A549 (cell line): ENCODE measurements around the gene AGRP. TPM values are rescaled to one million over a fixed set of nuclear protein-coding genes. Genes with fewer than 3 reads are reported as not detected.

Experiments
- ATAC-seq, 2 experiments: fragments of 200-7000 bp in 1 of 2; fragments of >200 bp in 1 of 2; cut with Nextera tagmentation in 1 of 2; cut with Tn5 transposase in 1 of 2; 3 replicates each; pipeline versions ENCODE4 v1.8.0 to v1.9.1; 2018 to 2020; ENCODE audit warnings: mild to moderate bottlenecking in 1 of 2, moderate library complexity in 1 of 2
- CTCF ChIA-PET: fragments of 300-600 bp; sonication (Branson Sonifier 250); formaldehyde crosslinking; extraction: SDS; loops from one replicate; lab custom pipeline; 2021; ENCODE audit warnings: antibody characterized with exemption, inconsistent platforms; lab: Yijun Ruan, JAX
- POLR2A ChIA-PET: fragments of 350-600 bp; formaldehyde crosslinking; extraction: SDS; loops from one replicate; lab custom pipeline; 2021; ENCODE audit warnings: antibody characterized with exemption, inconsistent platforms; lab: Yijun Ruan, JAX
- DNase-seq, 2 experiments: peaks; one replicate each; pipeline versions ENCODE4 v3.0.0 to v3.0.0-alpha.2; 2011 to 2016; ENCODE audit warnings: low read depth in 1 of 2, low spot score in 1 of 2
- FAIRE-seq: peaks from 2 replicates; lab custom pipeline; 2011; peaks lifted over from hg19 to GRCh38; lab: Jason Lieb, UNC
- H3K27ac ChIP-seq, 2 experiments: fragments of >200 bp; sonication (Bioruptor Twin); formaldehyde crosslinking; 3 replicates each; pipeline ENCODE4 v1.5.1; 2016 to 2017
- H3K4me1 ChIP-seq: fragments of >200 bp; sonication (Bioruptor Twin); formaldehyde crosslinking; 3 replicates; pipeline ENCODE4 v1.6.1; 2016
- H3K4me2 ChIP-seq: fragments of >200 bp; sonication (Bioruptor Twin); formaldehyde crosslinking; 3 replicates; pipeline ENCODE4 v1.6.1; 2016
- H3K4me3 ChIP-seq: fragments of >200 bp; sonication (Bioruptor Twin); formaldehyde crosslinking; 3 replicates; pipeline ENCODE4 v1.5.1; 2016
- H3K9me3 ChIP-seq: fragments of >200 bp; sonication (Bioruptor Twin); formaldehyde crosslinking; 3 replicates; pipeline ENCODE4 v1.6.1; 2016
- ATOH8 ChIP-seq: fragments of 250-450 bp; sonication (Bioruptor Pico); IDR thresholded peaks from 2 replicates; pipeline ENCODE4 v1.5.0; 2020; ENCODE audit warnings: low read depth, mild to moderate bottlenecking, moderate library complexity
- BHLHE40 ChIP-seq: IDR thresholded peaks from 2 replicates; pipeline ENCODE4 v1.6.1; 2012; ENCODE audit warnings: low read depth, low read length, inconsistent platforms
- CBX8 ChIP-seq: fragments of 200-600 bp; sonication (generic); IDR thresholded peaks from 2 replicates; pipeline ENCODE4 v1.6.1; 2016
- CEBPB ChIP-seq, 2 experiments: fragments of >200 bp in 1 of 2; sonication (Bioruptor Twin) in 1 of 2; formaldehyde crosslinking in 1 of 2; IDR thresholded peaks; 2 replicates each; pipeline ENCODE4 v1.6.1; 2012 to 2016
- CHD2 ChIP-seq: fragments of 150-350 bp; IDR thresholded peaks from 2 replicates; pipeline ENCODE4 v1.6.1; 2014; ENCODE audit warnings: low read length; ENCODE audit not compliant: partially characterized antibody
- EHF ChIP-seq: fragments of 250-450 bp; sonication (Bioruptor Pico); IDR thresholded peaks from 2 replicates; pipeline ENCODE4 v1.5.0; 2020; ENCODE audit warnings: mild to moderate bottlenecking
- EHMT2 ChIP-seq: fragments of 200-600 bp; sonication (generic); IDR thresholded peaks from 2 replicates; pipeline ENCODE4 v1.6.1; 2016; ENCODE audit warnings: antibody characterized with exemption, low read depth, mild to moderate bottlenecking, moderate library complexity
- ESRRA ChIP-seq: fragments of 150-350 bp; IDR thresholded peaks from 2 replicates; pipeline ENCODE4 v1.6.1; 2014; ENCODE audit warnings: mild to moderate bottlenecking, low read length, borderline replicate concordance
- FOXS1 ChIP-seq: fragments of 250-450 bp; sonication (Bioruptor Pico); IDR thresholded peaks from 2 replicates; pipeline ENCODE4 v1.5.0; 2020; ENCODE audit warnings: mild to moderate bottlenecking, moderate library complexity
- HOXA7 ChIP-seq: fragments of 250-450 bp; sonication (Bioruptor Pico); IDR thresholded peaks from 2 replicates; pipeline ENCODE4 v1.5.0; 2020; ENCODE audit warnings: mild to moderate bottlenecking, moderate library complexity
- HOXB5 ChIP-seq: fragments of 250-450 bp; sonication (Bioruptor Pico); IDR thresholded peaks from 2 replicates; pipeline ENCODE4 v1.5.0; 2020; ENCODE audit warnings: mild to moderate bottlenecking, moderate library complexity
- JUNB ChIP-seq: fragments of >200 bp; sonication (Bioruptor Twin); formaldehyde crosslinking; IDR thresholded peaks from 2 replicates; pipeline ENCODE4 v1.6.1; 2016
- KDM1A ChIP-seq: fragments of 200-600 bp; sonication (generic); IDR thresholded peaks from 2 replicates; pipeline ENCODE4 v1.6.1; 2016; ENCODE audit warnings: low read depth, mild to moderate bottlenecking
- KDM5A ChIP-seq: fragments of 200-600 bp; sonication (generic); IDR thresholded peaks from 2 replicates; pipeline ENCODE4 v1.6.1; 2016; ENCODE audit warnings: antibody characterized with exemption, mild to moderate bottlenecking
- MAFK ChIP-seq: fragments of 450-650 bp; IDR thresholded peaks from 2 replicates; pipeline ENCODE4 v1.6.1; 2014; ENCODE audit not compliant: partially characterized antibody
- NFE2L2 ChIP-seq: fragments of 150-350 bp; conservative IDR thresholded peaks from 2 replicates; pipeline ENCODE4 v1.6.1; 2014; ENCODE audit warnings: low read length
- NR3C1 ChIP-seq: fragments of >200 bp; sonication (Bioruptor Twin); formaldehyde crosslinking; IDR thresholded peaks from 3 replicates; pipeline ENCODE4 v1.6.1; 2017
- PBX3 ChIP-seq: IDR thresholded peaks from 2 replicates; pipeline ENCODE4 v1.6.1; 2012
- POLR2A ChIP-seq: IDR thresholded peaks from 2 replicates; pipeline ENCODE4 v1.6.1; 2012; ENCODE audit warnings: mild to moderate bottlenecking, low read length
- POLR2AphosphoS2 ChIP-seq: conservative IDR thresholded peaks from 2 replicates; pipeline ENCODE4 v1.6.1; 2012; ENCODE audit warnings: low read length, improper control_type of control experiment, inconsistent platforms
- TFCP2L1 ChIP-seq: fragments of 250-450 bp; sonication (Bioruptor Pico); IDR thresholded peaks from 2 replicates; pipeline ENCODE4 v1.5.0; 2021; ENCODE audit warnings: mild to moderate bottlenecking
- TP53 ChIP-seq: fragments of 250-450 bp; sonication (Bioruptor Pico); IDR thresholded peaks from 2 replicates; pipeline ENCODE4 v1.5.0; 2021; ENCODE audit warnings: mild to moderate bottlenecking, moderate library complexity
- WGBS: methylation state at CpG from one replicate; pipeline ENCODE4 v1.1.6; 2017; ENCODE audit errors: missing lambda C conversion rate; 5-methylcytosine and 5-hydroxymethylcytosine counted together
- polyA plus RNA-seq, 4 experiments: library from polyadenylated mRNA; depleted of rRNA in 3 of 4; stranded (reverse); fragments of >200 nt; fragmentation: RNase III in 1 of 4; extraction: RNeasy Plus Mini Kit Qiagen cat#74134 plus additional on column Dnase treatment in 1 of 4; gene quantifications; 2 replicates in 3 of 4; 3 replicates in 1 of 4; pipeline ENCODE4 v1.2.3, GENCODE V29; 2011 to 2017
- TF ChIP-seq, protein P1 (sequence below): IDR thresholded peaks from 2 replicates; pipeline ENCODE4 v1.6.1; 2012; ENCODE audit warnings: low read depth, borderline replicate concordance

AGRP gene
- polyA plus RNA-seq, 2 of the 4 experiments (the other 2 are of a cell fraction) = not detected

GRCh38 chr16:67443265-67443664 is 40.1 kb downstream of the AGRP start:
- no peak for DNase-seq
- no peak overlapping the region for H3K27ac ChIP-seq
- no peak overlapping the region for H3K4me3 ChIP-seq
- H3K4me1 ChIP-seq = peaks cover 13% of the 10 kb centered on the region
- WGBS = 78% methylated on average over 5 of the region's 6 CpGs
- no peak for TF ChIP-seq TFCP2L1 (CRISPR knock-in tag)
- TF ChIP-seq MAFK = no peak
- TF ChIP-seq FOXS1 (CRISPR knock-in tag) = no peak
- no peak for TF ChIP-seq EHF (CRISPR knock-in tag)
- TF ChIP-seq PBX3 = no peak
- no peak for TF ChIP-seq HOXB5
- TF ChIP-seq, protein P1, sequence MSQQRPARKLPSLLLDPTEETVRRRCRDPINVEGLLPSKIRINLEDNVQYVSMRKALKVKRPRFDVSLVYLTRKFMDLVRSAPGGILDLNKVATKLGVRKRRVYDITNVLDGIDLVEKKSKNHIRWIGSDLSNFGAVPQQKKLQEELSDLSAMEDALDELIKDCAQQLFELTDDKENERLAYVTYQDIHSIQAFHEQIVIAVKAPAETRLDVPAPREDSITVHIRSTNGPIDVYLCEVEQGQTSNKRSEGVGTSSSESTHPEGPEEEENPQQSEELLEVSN = no peak
- no peak for TF ChIP-seq CEBPB (IDR thresholded peaks at IDR 0.05)
- TF ChIP-seq POLR2AphosphoS2 = no peak
- TF ChIP-seq ATOH8 (CRISPR knock-in tag) = no peak
- TF ChIP-seq TP53 (CRISPR knock-in tag) = no peak
- TF ChIP-seq BHLHE40 = no peak
- TF ChIP-seq ESRRA = no peak
- TF ChIP-seq CHD2 = no peak
- no peak for TF ChIP-seq KDM1A
- TF ChIP-seq JUNB = no peak
- no peak for TF ChIP-seq KDM5A
- TF ChIP-seq HOXA7 (CRISPR knock-in tag) = no peak
- TF ChIP-seq POLR2A = no peak
- TF ChIP-seq EHMT2 = no peak
- no peak for FAIRE-seq
- CTCF ChIA-PET = interaction anchor here (0.7 to 17.9 kb wide), 13 partner anchors 8 to 415 kb away, joined by 3 to 207 read pairs (median 5); partner anchors contain the start of genes HSD11B2 and ZDHHC1
- H3K9me3 ChIP-seq = no peaks in the 10 kb centered on the region
- H3K4me2 ChIP-seq = no peak overlapping the region
- POLR2A ChIA-PET = interaction anchor here (1.0 kb wide), 1 partner anchor 16 kb away, joined by 3 read pairs; no protein-coding TSS in a partner anchor
- ATAC-seq = no peak

DNA sequence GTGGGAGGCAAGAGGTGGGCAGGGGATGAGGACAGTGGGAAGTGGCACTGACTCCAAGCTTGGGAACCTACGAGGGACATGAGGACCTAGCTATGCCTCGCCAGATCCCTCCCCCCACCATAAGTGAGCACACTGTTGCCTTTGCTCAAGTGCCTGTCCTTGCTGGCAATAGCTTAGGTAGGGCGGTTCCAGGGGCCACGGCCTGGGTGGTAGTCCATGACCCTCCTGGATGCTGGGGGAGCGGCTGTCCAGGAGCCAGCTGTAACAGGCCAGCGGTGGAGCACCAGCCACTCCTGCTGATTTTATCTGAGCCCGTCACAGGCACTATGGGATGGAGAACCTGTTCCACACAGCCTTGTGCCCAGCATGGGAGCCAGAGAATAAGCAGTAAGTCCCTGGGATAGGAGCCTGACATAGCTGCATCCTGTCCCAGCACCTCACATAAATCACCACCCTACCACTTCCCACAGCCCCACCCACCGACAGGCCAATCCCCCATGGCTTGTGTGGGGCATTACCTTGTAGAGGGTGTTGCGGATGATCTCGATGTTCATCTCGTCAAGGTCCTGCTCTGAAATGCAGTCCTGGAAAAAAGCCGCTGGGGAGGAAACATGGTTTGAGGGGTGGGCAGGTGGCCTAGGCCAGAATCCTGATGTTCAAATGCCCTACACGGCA is 40.6 kb downstream of the AGRP start:
- Histone ChIP-seq H3K4me2 (no peak overlapping the region), H3K4me1 (peaks cover 13% of the 10 kb centered on the region), H3K9me3 (no peaks in the 10 kb centered on the region), H3K27ac (no peak overlapping the region), H3K4me3 (no peak overlapping the region)
- CTCF ChIA-PET = interaction anchor here (0.7 to 17.9 kb wide), 9 partner anchors 11 to 416 kb away, joined by 3 to 207 read pairs (median 5); partner anchors contain the start of genes HSD11B2 and ZDHHC1
- ATAC-seq (no peak), DNase-seq (no peak), FAIRE-seq (no peak)
- WGBS = 92% methylated on average over 12 of the region's 13 CpGs
- POLR2A ChIA-PET = interaction anchor here (0.7 kb wide), 1 partner anchor 195 kb away, joined by 3 read pairs; no protein-coding TSS in a partner anchor
- TF ChIP-seq TFCP2L1 (CRISPR knock-in tag) = no peak
- no peak for TF ChIP-seq NR3C1

DNA sequence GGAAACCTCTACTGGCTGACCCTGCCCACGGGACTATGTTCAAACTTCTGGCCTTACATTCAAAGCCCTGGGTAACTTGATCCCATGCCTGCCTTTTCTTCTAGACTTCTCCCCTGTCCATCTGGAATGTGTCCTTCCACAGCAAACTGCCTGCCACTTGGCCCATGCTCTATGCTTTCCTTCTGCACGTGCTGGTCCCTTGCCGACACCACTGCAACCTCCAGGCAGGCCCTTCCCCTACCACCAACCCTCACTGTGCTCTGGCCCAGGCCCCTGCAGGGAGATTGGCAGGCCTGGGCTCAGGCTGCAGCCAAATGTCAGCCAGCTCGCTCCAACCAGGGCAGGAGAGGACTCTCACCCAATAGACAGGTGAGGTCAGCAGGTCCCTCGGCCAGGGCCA is 41.4 kb downstream of the AGRP start:
- H3K9me3 ChIP-seq = no peaks in the 10 kb centered on the region
- FAIRE-seq (no peak), DNase-seq (no peak), ATAC-seq (no peak)
- ChIA-PET CTCF (interaction anchor here (1.0 to 17.9 kb wide), 7 partner anchors 10 to 105 kb away, joined by 3 to 207 read pairs (median 4); partner anchors contain the start of gene ATP6V0D1), POLR2A (no interaction called here)
- peaks cover 13% of the 10 kb centered on the region for H3K4me1 ChIP-seq
- no peak overlapping the region for H3K27ac ChIP-seq
- TF ChIP-seq CEBPB (IDR thresholded peaks at IDR 0.05) = no peak
- TF ChIP-seq CBX8 = no peak
- TF ChIP-seq NFE2L2 = no peak
- TF ChIP-seq, protein P1 = no peak
- no peak overlapping the region for H3K4me3 ChIP-seq
- WGBS = 91% methylated on average over 5 of the region's 5 CpGs
- H3K4me2 ChIP-seq = no peak overlapping the region
